Measurements from ENCODE around the gene DNAH2. TPM values are rescaled to one million over a fixed set of nuclear protein-coding genes. Genes with fewer than 3 reads are reported as not detected.

Gene DNAH2
- total RNA-seq, 1 experiment from 2014 or later = 0.26 TPM

- H3K27ac Mint-ChIP-seq (ENCODE audit: unreplicated experiment) = no peak overlapping the region
- no peaks in the 10 kb centered on the region for H3K27me3 Mint-ChIP-seq (ENCODE audit: unreplicated experiment)
- H3K4me1 Mint-ChIP-seq (ENCODE audit: low read depth, unreplicated experiment) = no peaks in the 10 kb centered on the region
- DNase-seq = no peak
- BruUV-seq (replicated peaks) = no TSS peak
- no peak for TF ChIP-seq CTCF (IDR thresholded peaks at IDR 0.05; ENCODE audit: unreplicated experiment)
- CTCF ChIA-PET = no interaction called here
- peaks cover 56% of the 10 kb centered on the region for H3K36me3 Mint-ChIP-seq (ENCODE audit: insufficient read depth, unreplicated experiment)
- H3K9me3 Mint-ChIP-seq (ENCODE audit: low read depth, unreplicated experiment) = peaks cover 3% of the 10 kb centered on the region
- H3K4me3 Mint-ChIP-seq (ENCODE audit: low read depth, unreplicated experiment) = no peak overlapping the region
- intact Hi-C loops (cut with micrococcal nuclease; ENCODE audit: unreplicated experiment) = no loop called here
Observed at GRCh38 chr17:7674934-7675333, 42.6 kb upstream of the DNAH2 start.

GRCh38 chr17:7676533-7676932 is 41.0 kb upstream of the DNAH2 start:
- no peak for TF ChIP-seq CTCF (IDR thresholded peaks at IDR 0.05; ENCODE audit: unreplicated experiment)
- Mint-ChIP-seq H3K27me3 (ENCODE audit: unreplicated experiment) (no peaks in the 10 kb centered on the region), H3K9me3 (ENCODE audit: low read depth, unreplicated experiment) (peaks cover 3% of the 10 kb centered on the region), H3K4me1 (ENCODE audit: low read depth, unreplicated experiment) (no peaks in the 10 kb centered on the region), H3K36me3 (ENCODE audit: insufficient read depth, unreplicated experiment) (peaks cover 52% of the 10 kb centered on the region), H3K27ac (ENCODE audit: unreplicated experiment) (no peak overlapping the region), H3K4me3 (ENCODE audit: low read depth, unreplicated experiment) (no peak overlapping the region)
- intact Hi-C loops (cut with micrococcal nuclease; ENCODE audit: unreplicated experiment) = no loop called here
- DNase-seq = no peak
- CTCF ChIA-PET = interaction anchor here (0.7 kb wide), 1 partner anchor 347 kb away, joined by 4 read pairs; the partner anchor contains the start of gene NEURL4
- BruUV-seq (replicated peaks) = no TSS peak

- no peak for DNase-seq
Observed at GRCh38 chr17:7677388-7678067, 40.0 kb upstream of the DNAH2 start.

GRCh38 chr17:7684851-7685532 is 32.6 kb upstream of the DNAH2 start:
- no peak for DNase-seq
- peaks cover 50% of the 10 kb centered on the region for H3K36me3 Mint-ChIP-seq (ENCODE audit: insufficient read depth, unreplicated experiment)
- H3K4me3 Mint-ChIP-seq (ENCODE audit: low read depth, unreplicated experiment) = peak overlapping the region; percentile 86
- CTCF ChIA-PET = no interaction called here
- H3K4me1 Mint-ChIP-seq (ENCODE audit: low read depth, unreplicated experiment) = no peaks in the 10 kb centered on the region
- intact Hi-C loops (cut with micrococcal nuclease; ENCODE audit: unreplicated experiment) = loop anchor here (5.0 to 10.0 kb wide), 3 partner anchors 53 to 330 kb away; partner anchors contain the start of genes KCTD11, SHBG and TMEM95
- TF ChIP-seq CTCF (IDR thresholded peaks at IDR 0.05; ENCODE audit: unreplicated experiment) = no peak
- peak overlapping the region; percentile 56 for H3K27ac Mint-ChIP-seq (ENCODE audit: unreplicated experiment)
- no peaks in the 10 kb centered on the region for H3K27me3 Mint-ChIP-seq (ENCODE audit: unreplicated experiment)
- BruUV-seq (replicated peaks) = no TSS peak
- H3K9me3 Mint-ChIP-seq (ENCODE audit: low read depth, unreplicated experiment) = no peaks in the 10 kb centered on the region

More at GRCh38 chr17:7677388-7678067, 40.0 kb upstream of the DNAH2 start:
- Mint-ChIP-seq H3K36me3 (ENCODE audit: insufficient read depth, unreplicated experiment) (peaks cover 48% of the 10 kb centered on the region), H3K27me3 (ENCODE audit: unreplicated experiment) (no peaks in the 10 kb centered on the region), H3K4me3 (ENCODE audit: low read depth, unreplicated experiment) (no peak overlapping the region), H3K9me3 (ENCODE audit: low read depth, unreplicated experiment) (peaks cover 3% of the 10 kb centered on the region), H3K4me1 (ENCODE audit: low read depth, unreplicated experiment) (no peaks in the 10 kb centered on the region), H3K27ac (ENCODE audit: unreplicated experiment) (no peak overlapping the region)
- CTCF ChIA-PET = no interaction called here
- BruUV-seq (replicated peaks) = no TSS peak
- intact Hi-C loops (cut with micrococcal nuclease; ENCODE audit: unreplicated experiment) = no loop called here
- no peak for TF ChIP-seq CTCF (IDR thresholded peaks at IDR 0.05; ENCODE audit: unreplicated experiment)
